Lung (tissue), 12 donors: ENCODE measurements around the gene FLRT2. TPM values are rescaled to one million over a fixed set of nuclear protein-coding genes. Genes with fewer than 3 reads are reported as not detected.

Experiments
- ATAC-seq: fragments of 200-7000 bp; cut with Tn5 transposase; one replicate; pipeline ENCODE4 v1.9.1; 2020; ENCODE audit warnings: moderate number of reproducible peaks; ENCODE audit not compliant: insufficient read depth, low FRiP score
- DNase-seq, 3 donors: peaks; one replicate each; pipeline ENCODE4 v3.0.0-alpha.2; 2013 to 2017
- H3K27ac ChIP-seq, 2 donors: one replicate each; pipeline ENCODE4 v1.5.1; 2013; ENCODE audit warnings: mild to moderate bottlenecking in 2 of 2, moderate library complexity in 2 of 2, control low read depth in 1 of 2, inconsistent platforms in 1 of 2, low read depth in 1 of 2, low read length in 1 of 2
- H3K27me3 ChIP-seq, 3 donors: one replicate each; pipeline ENCODE4 v1.5.1; 2013; ENCODE audit warnings: low read length in 2 of 3; ENCODE audit not compliant: control insufficient read depth in 3 of 3, insufficient read depth in 3 of 3
- H3K36me3 ChIP-seq, 4 donors: one replicate each; pipeline ENCODE4 v1.5.1; 2013; ENCODE audit warnings: low read length in 4 of 4, mild to moderate bottlenecking in 1 of 4, moderate library complexity in 1 of 4; ENCODE audit not compliant: control insufficient read depth in 4 of 4, insufficient read depth in 4 of 4
- H3K4me1 ChIP-seq, 5 donors: one replicate each; pipeline ENCODE4 v1.5.1; 2013; ENCODE audit warnings: low read length in 5 of 5, mild to moderate bottlenecking in 2 of 5, moderate library complexity in 1 of 5; ENCODE audit not compliant: control insufficient read depth in 5 of 5, insufficient read depth in 5 of 5
- H3K4me3 ChIP-seq: one replicate; pipeline ENCODE4 v1.5.1; 2013; ENCODE audit warnings: mild to moderate bottlenecking, control low read depth, moderate library complexity
- H3K9ac ChIP-seq, 2 donors: one replicate each; pipeline ENCODE4 v1.5.1; 2013; ENCODE audit warnings: low read length in 2 of 2, control low read depth in 1 of 2; ENCODE audit not compliant: insufficient read depth in 1 of 2
- H3K9me3 ChIP-seq, 4 donors: one replicate each; pipeline ENCODE4 v1.5.1; 2013; ENCODE audit warnings: low read length in 3 of 4, mild to moderate bottlenecking in 1 of 4, moderate library complexity in 1 of 4; ENCODE audit not compliant: control insufficient read depth in 4 of 4, insufficient read depth in 3 of 4
- WGBS, 2 donors: extraction: QIAGEN DNeasy Blood & Tissue Kit; methylation state at CpG; one replicate each; pipeline ENCODE4 v1.1.7; 2013; 5-methylcytosine and 5-hydroxymethylcytosine counted together
- polyA plus RNA-seq, 2 donors: library from polyadenylated mRNA; stranded (reverse); fragments of 200-250 nt; gene quantifications; one replicate each; pipeline ENCODE4 v1.2.1, GENCODE V29; 2013
- total RNA-seq, 2 donors: library from RNA; depleted of rRNA in 1 of 2; stranded (reverse); fragments of >200 nt in 1 of 2; gene quantifications; one replicate each; pipeline ENCODE4 v1.2.1, GENCODE V29; 2014 to 2021
- TF ChIP-seq, protein P1 (sequence below): IDR thresholded peaks from 2 replicates; pipeline ENCODE4 v1.5.1; 2012; ENCODE audit warnings: mild to moderate bottlenecking; ENCODE audit errors: control extremely low read depth, extremely low read depth
- donor health status: control.
- donor health status: control.
- donor health status: Bipolar disorder and iron deficiency.
- donor health status: healthy.
- donor health status: DM: yes; HTN: yes; CAD: no.

FLRT2 gene
- total and polyA plus RNA-seq, 4 donors, result 1.2 to 53.7 (median 8.8) TPM

DNA sequence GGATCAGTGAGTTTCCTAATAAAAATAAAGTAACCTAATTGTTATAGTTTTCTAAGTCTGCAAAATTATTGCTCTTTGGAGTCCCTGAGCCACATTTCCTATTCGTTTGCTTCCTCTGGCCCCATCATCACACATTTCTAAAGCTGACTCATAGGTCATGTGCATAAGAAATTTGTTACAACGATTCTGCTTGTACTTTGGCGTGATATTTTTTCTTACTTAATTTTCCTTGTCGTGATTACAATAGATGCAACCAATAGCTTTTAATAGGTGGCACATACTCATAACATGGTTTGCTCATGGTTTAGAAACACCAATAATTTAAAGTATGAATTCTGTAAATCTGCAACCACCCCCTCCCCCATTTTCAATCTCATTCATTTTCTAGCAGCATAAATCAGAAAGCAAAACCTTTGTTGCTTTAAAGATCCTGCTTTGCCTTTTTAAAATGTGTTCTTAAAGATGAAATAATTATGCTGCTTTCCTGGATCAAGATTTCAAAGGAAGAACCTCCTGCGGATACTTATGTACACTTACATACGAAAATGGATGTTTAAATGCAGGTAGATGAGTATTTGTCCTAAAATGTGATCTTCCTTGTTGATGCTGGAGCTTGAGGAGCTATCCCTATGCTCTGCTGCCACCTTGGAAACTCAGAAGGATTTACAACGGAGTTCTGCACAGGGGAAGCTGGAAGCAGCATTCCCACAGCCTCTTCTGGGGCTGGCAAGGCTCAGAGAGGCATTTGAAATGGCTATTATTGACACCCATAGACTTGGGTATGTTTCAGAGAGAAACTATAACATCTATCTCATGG, 1.7 kb upstream of the FLRT2 start:
- Histone ChIP-seq H3K9ac (peak overlapping the region in 1 of 2 donors; percentile 54), H3K36me3 (no peaks in the 10 kb centered on the region), H3K27ac (peak overlapping the region in 1 of 2 donors; percentile 34), H3K9me3 (peaks cover 0 to 7% (median 0%) of the 10 kb centered on the region in 4 donors), H3K4me3 (no peak overlapping the region), H3K27me3 (peaks cover 2 to 55% (median 17%) of the 10 kb centered on the region in 3 donors), H3K4me1 (peaks cover 5 to 38% (median 13%) of the 10 kb centered on the region in 5 donors)
- no peak for ATAC-seq
- WGBS, 2 donors, result 38 to 40% methylated on average over 7 of the region's 7 CpGs
- DNase-seq, result peak; percentile 54 to 91 (median 84)
- TF ChIP-seq, protein P1, sequence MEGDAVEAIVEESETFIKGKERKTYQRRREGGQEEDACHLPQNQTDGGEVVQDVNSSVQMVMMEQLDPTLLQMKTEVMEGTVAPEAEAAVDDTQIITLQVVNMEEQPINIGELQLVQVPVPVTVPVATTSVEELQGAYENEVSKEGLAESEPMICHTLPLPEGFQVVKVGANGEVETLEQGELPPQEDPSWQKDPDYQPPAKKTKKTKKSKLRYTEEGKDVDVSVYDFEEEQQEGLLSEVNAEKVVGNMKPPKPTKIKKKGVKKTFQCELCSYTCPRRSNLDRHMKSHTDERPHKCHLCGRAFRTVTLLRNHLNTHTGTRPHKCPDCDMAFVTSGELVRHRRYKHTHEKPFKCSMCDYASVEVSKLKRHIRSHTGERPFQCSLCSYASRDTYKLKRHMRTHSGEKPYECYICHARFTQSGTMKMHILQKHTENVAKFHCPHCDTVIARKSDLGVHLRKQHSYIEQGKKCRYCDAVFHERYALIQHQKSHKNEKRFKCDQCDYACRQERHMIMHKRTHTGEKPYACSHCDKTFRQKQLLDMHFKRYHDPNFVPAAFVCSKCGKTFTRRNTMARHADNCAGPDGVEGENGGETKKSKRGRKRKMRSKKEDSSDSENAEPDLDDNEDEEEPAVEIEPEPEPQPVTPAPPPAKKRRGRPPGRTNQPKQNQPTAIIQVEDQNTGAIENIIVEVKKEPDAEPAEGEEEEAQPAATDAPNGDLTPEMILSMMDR, result peak; percentile 29

DNA sequence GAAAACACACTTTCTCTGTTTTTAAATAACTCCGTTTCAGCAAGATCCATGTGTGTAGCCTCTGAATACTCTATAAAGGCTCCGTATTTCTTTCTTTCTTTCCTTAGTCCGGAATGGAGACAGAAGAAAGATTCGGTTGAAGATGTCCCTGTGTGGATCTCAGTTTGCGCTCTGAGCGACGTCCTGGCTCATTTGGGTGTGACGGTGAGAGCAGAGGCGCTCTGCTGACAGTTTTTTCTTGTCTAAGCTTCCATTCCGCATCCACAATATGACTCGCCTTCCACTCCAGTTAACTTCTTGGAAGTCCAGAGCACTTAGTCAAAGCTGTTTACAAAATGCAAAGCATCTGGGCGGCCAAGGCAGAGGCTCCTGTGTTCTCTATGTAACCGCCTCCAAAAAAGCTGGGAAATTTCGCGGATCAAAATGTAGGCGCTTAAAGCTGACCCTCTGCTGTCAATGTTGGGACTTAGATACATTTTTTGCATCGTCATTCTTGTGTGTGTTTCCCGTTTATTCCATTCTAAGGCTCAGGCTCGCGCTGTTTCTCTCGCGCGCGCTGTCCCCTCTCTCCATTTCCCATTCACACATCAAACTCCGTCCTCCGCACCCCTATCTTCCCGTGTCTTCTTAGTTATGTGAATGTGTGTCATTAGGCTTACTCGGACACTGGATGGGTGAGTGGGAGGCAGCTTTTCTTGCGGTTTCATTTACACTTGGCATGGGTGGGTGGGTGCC, 880 bp upstream of the FLRT2 start:
- peaks cover 0 to 7% (median 0%) of the 10 kb centered on the region in 4 donors for H3K9me3 ChIP-seq
- no peak overlapping the region for H3K4me3 ChIP-seq
- ATAC-seq, result no peak
- H3K9ac ChIP-seq, result peak overlapping the region; percentile 8 to 54
- TF ChIP-seq, protein P1, result no peak
- H3K4me1 ChIP-seq, result peaks cover 6 to 40% (median 13%) of the 10 kb centered on the region in 5 donors
- H3K27me3 ChIP-seq, result peaks cover 3 to 57% (median 18%) of the 10 kb centered on the region in 3 donors
- 13 to 26% methylated on average over 29 of the region's 29 CpGs for WGBS, 2 donors
- peak overlapping the region; percentile 20 to 34 for H3K27ac ChIP-seq
- no peaks in the 10 kb centered on the region for H3K36me3 ChIP-seq
- peak; percentile 33 to 76 (median 75) for DNase-seq

DNA sequence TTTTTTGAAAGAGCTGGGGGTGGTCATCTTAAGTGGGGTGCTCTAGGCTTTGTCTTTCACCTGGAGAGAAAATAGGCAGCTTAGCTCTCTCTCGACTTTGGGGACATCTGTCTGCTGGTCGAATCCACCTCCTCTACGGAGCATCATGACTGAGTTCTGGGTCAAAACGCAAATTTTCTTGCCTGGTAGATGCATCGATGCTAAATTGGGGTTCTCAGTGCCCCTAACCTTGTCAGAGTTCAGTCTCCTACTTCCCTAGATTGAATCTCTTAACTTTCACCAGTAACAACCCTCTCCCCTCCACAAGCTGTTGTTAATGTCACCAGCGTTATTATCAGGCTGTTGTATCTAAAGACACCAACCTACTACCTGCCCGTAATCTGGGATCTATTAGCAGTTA, 682 bp downstream of the FLRT2 start:
- no peaks in the 10 kb centered on the region for H3K36me3 ChIP-seq
- 3% methylated on average over 7 of the region's 7 CpGs for WGBS, 2 donors
- ATAC-seq (no peak), DNase-seq (no peak)
- no peak overlapping the region for H3K27ac ChIP-seq
- H3K9ac ChIP-seq, result peak overlapping the region in 1 of 2 donors; percentile 26
- H3K9me3 ChIP-seq, result peaks cover 0 to 7% (median 0%) of the 10 kb centered on the region in 4 donors
- TF ChIP-seq, protein P1, result no peak
- peaks cover 6 to 53% (median 13%) of the 10 kb centered on the region in 5 donors for H3K4me1 ChIP-seq
- H3K27me3 ChIP-seq, result peaks cover 3 to 64% (median 31%) of the 10 kb centered on the region in 3 donors
- H3K4me3 ChIP-seq, result no peak overlapping the region
